Sigmoid colon (tissue), 4 donors: ENCODE data around the gene C1QTNF8.

ENCODE experiments used
- POLR2A ChIP-seq, 2 donors: fragments of 450-650 bp; IDR thresholded peaks; one replicate each; pipeline ENCODE4 v1.6.1; 2016; ENCODE audit warnings: antibody characterized with exemption in 2 of 2, mild to moderate bottlenecking in 2 of 2, moderate library complexity in 2 of 2
- POLR2AphosphoS5 ChIP-seq, 4 donors: sonication (generic); formaldehyde crosslinking; IDR thresholded peaks; one replicate each; pipeline ENCODE4 v1.6.1; 2017; ENCODE audit warnings: antibody characterized with exemption in 4 of 4
- TF ChIP-seq, protein P1 (sequence below), 4 experiments: fragments of 450-650 bp in 3 of 4; fragments of 200-600 bp in 1 of 4; IDR thresholded peaks; one replicate each; pipeline ENCODE4 v1.5.1; 2016 to 2019; ENCODE audit warnings: antibody characterized with exemption in 4 of 4, mild to moderate bottlenecking in 3 of 4, moderate library complexity in 2 of 4

DNA sequence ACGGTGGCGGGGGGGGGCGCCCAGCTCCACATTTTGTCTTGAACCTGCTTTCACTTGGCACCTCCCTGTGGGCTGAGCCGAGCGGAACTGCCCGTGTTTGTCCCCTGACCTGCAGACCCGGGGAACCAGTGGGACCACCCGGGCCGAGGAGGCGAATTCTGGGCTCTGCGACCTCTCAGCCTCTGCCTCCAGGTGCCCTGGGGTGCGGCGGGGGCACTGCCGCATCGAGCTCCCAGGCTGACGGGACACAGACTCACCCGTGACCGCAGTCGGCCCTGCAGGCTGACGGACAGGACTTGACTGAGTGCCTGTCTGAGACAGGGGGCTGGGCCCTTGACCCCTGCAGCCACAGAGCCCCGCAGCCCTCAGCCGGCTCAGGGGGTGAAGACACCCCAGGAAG, 11.1 kb upstream of the C1QTNF8 start:
- TF ChIP-seq, protein P1, sequence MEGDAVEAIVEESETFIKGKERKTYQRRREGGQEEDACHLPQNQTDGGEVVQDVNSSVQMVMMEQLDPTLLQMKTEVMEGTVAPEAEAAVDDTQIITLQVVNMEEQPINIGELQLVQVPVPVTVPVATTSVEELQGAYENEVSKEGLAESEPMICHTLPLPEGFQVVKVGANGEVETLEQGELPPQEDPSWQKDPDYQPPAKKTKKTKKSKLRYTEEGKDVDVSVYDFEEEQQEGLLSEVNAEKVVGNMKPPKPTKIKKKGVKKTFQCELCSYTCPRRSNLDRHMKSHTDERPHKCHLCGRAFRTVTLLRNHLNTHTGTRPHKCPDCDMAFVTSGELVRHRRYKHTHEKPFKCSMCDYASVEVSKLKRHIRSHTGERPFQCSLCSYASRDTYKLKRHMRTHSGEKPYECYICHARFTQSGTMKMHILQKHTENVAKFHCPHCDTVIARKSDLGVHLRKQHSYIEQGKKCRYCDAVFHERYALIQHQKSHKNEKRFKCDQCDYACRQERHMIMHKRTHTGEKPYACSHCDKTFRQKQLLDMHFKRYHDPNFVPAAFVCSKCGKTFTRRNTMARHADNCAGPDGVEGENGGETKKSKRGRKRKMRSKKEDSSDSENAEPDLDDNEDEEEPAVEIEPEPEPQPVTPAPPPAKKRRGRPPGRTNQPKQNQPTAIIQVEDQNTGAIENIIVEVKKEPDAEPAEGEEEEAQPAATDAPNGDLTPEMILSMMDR (IDR thresholded peaks at IDR 0.05) = no peak
- TF ChIP-seq POLR2A (IDR thresholded peaks at IDR 0.05) = no peak
- no peak for TF ChIP-seq POLR2AphosphoS5 (IDR thresholded peaks at IDR 0.05)
